Measurements from ENCODE around the gene CCDC85B.
A peak's percentile ranks its signal among the peaks of the same experiment; 100 is the strongest.

CCDC85B gene

DNA sequence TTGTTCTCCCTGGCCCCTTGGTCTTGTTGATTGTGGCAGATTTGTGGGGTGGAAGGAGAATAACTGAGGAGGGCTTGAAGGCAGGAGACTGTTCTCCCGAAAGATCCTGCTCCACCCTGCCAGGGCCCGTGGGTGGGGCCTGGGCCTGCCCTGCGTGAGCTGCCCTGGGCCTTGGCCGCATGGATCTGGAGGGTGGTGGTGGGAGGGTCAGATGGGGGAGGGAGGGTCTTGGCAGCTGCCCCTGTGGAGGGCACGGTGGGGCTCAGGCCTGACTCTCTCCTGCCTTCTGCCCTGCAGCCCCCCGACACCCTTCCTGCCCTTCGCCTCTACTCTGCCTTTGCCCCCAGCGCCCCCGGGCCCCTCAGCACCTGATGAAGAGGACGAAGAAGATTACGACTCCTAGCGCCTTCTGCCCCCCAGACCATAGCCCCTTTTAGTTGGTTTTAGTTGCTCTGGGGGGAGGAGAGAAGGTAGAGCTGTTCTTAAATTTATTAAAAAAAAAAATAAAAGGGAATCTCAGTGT lies 30.6 kb downstream of the CCDC85B start:
- no peak for DNase-seq (ENCODE audit: low spot score)
- Histone ChIP-seq H3K27ac (no peak overlapping the region), H3K4me3 (peak overlapping the region; percentile 88)
- TF ChIP-seq, protein P1, sequence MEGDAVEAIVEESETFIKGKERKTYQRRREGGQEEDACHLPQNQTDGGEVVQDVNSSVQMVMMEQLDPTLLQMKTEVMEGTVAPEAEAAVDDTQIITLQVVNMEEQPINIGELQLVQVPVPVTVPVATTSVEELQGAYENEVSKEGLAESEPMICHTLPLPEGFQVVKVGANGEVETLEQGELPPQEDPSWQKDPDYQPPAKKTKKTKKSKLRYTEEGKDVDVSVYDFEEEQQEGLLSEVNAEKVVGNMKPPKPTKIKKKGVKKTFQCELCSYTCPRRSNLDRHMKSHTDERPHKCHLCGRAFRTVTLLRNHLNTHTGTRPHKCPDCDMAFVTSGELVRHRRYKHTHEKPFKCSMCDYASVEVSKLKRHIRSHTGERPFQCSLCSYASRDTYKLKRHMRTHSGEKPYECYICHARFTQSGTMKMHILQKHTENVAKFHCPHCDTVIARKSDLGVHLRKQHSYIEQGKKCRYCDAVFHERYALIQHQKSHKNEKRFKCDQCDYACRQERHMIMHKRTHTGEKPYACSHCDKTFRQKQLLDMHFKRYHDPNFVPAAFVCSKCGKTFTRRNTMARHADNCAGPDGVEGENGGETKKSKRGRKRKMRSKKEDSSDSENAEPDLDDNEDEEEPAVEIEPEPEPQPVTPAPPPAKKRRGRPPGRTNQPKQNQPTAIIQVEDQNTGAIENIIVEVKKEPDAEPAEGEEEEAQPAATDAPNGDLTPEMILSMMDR (IDR thresholded peaks at IDR 0.05), result no peak

DNA sequence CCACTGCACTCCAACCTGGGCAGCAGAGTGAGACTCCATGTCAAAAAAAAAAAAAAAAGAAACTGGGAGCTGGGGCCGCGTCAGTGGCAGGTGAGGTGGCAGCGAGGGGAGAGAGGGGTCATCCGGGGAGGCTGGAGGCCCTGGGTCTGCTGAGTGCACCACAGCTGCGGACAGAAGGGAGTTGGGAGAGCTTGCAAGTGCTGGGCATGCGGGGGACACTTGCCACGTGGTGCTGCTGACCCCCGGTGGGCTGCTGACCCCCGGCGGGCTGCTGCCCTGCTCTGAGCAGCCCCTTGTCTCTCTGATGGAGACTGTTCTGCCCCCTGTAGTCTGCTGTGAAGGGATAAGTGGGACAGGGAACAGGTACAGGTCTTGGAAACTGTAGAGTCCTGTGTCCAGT lies 31.4 kb downstream of the CCDC85B start:
- TF ChIP-seq, protein P1 (IDR thresholded peaks at IDR 0.05), result no peak
- Histone ChIP-seq H3K4me3 (no peak overlapping the region), H3K27ac (no peak overlapping the region)
- DNase-seq (ENCODE audit: low spot score), result no peak

DNA sequence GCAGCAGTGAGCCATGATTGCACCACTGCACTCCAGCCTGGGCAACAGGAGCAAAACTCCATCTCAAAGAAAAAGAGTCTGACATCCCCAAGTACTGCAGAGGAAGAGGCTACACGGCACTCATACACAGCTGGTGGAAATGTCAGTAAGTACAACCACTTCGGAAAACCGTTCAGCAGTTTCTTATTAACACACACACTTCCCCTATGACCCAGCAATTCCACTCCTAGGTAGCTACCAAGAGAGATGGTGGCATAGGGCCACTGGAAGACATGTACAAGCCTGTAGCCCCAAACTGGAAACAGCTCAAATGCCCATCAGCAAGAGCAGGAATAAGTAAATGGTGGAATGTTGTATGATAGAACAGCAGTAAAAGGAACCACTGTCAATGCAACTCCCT lies 32.1 kb downstream of the CCDC85B start:
- TF ChIP-seq, protein P1 (IDR thresholded peaks at IDR 0.05), result no peak
- no peak for DNase-seq (ENCODE audit: low spot score)
- no peak overlapping the region for H3K27ac ChIP-seq

DNA sequence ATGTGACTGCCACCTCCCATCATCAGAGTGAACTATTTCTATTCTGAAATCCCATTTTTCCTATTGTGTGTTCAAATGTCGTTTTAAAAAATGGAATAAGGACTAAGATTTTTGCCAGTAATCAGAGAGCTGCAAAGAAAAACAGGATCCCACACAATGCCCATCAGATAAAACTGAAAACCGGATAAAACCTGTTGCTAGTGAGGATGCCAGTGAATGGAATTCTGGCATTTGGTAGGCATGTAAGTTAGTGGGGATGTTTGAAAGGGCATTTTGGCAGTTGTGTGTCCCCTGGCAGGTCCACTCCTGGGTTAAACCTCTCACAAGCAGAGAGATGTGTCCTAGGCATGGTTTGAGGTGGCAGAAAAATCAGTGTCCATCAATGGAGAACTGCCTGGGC lies 34.9 kb downstream of the CCDC85B start:
- TF ChIP-seq, protein P1 (IDR thresholded peaks at IDR 0.05), result no peak
- no peak overlapping the region for H3K4me3 ChIP-seq
- no peak for DNase-seq (ENCODE audit: low spot score)
- H3K27ac ChIP-seq, result no peak overlapping the region

More for the DNA sequence above, 32.1 kb downstream of the CCDC85B start:
- H3K4me3 ChIP-seq, result no peak overlapping the region

DNA sequence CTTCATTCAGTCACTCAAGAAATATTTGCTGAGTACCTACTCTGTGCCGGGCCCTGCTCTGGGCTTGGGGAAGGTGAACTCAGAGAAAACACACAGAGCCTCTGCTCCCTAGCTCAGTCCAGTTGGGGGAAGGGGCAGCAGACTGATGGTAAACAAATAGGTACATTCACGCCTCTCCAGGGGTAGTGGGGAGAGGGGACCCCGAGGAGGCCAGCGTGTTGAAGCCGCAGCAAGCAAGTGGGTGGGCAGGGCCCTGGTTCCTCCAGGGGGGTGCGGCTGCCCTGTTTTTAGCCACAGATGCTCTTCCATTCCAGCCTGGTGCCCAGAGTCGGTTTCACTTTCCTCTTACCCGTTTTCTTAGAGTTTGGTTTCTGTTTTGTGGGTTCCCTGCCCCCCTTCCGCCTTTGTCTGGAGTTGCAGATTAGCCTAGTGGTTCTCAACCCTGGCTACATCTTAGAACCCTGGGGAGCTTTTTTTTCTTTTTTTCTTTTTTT lies 37.5 kb downstream of the CCDC85B start:
- no peak for DNase-seq (ENCODE audit: low spot score)
- Histone ChIP-seq H3K27ac (peak overlapping the region in 1 of 2 donors; percentile 43), H3K4me3 (no peak overlapping the region)

DNA sequence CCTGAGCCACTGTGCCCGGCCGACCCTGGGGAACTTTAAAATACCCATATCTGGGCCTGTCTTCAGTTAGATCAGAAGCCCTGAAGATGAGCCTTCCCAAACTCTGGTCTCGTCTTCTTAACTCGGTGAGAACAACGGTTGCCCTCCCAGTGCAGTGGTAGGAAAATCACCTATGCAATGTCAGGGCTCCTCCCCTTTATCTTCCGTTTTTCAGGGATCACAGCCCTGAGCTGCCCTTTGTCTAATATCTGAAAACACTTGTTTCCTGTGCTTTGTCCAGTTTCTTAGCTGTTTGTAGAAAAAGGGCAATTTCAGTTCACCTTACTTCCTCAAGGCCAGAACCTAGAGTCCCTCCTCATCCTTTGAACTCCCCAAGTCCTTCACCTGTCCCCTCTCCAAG lies 38.2 kb downstream of the CCDC85B start:
- no peak overlapping the region for H3K4me3 ChIP-seq

More for the DNA sequence above, 37.5 kb downstream of the CCDC85B start:
- TF ChIP-seq, protein P1 (IDR thresholded peaks at IDR 0.05), result no peak

More for the DNA sequence above, 38.2 kb downstream of the CCDC85B start:
- no peak overlapping the region for H3K27ac ChIP-seq
- no peak for DNase-seq (ENCODE audit: low spot score)
- TF ChIP-seq, protein P1 (IDR thresholded peaks at IDR 0.05), result no peak
